GM12874 (cell line): ENCODE results near the gene ENO4.

Source experiments
- CTCF ChIP-seq: IDR thresholded peaks from 2 replicates; pipeline ENCODE4 v1.5.1; 2011; ENCODE audit warnings: low read depth, mild to moderate bottlenecking, control low read depth, low read length, moderate library complexity; ENCODE audit not compliant: insufficient read depth

Gene ENO4

DNA sequence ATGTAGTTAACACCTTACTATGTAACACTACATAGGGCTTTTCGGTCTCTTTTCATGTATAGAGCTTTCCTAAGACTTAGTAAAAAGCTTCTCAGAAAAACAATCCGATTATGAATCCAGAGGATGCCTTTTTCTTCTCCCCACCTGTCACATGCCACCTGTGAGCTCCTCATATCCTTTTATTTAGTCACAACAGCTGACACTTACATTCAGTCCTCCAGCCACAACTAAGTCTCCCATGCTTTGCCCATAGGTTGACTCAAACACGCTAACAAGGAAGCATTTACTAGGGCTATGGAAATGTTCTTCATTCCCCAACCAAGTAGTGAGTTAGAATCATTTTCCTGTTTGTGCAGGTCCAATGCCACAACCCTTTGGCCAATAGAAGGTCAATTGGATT, 7.9 kb downstream of the ENO4 start:
- no peak for TF ChIP-seq CTCF

DNA sequence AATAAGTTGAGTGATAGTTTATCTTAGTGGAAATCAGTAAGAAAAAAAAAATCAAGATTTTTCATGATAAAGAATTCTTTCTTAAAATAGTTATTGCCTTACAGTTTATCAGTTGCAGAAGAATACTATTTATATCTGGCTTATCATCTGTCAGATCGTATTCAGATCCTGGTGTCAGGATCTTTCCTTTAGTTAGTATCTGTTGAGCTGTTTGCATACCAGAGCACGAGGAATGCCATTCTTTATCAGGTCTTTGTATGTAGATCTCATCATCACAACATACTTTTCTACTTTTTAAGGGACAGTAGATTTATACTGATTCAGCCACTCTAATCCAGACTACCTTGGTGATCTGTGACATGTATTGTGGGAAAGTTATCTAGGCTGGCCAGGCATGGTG, 12.5 kb downstream of the ENO4 start:
- TF ChIP-seq CTCF, result no peak

DNA sequence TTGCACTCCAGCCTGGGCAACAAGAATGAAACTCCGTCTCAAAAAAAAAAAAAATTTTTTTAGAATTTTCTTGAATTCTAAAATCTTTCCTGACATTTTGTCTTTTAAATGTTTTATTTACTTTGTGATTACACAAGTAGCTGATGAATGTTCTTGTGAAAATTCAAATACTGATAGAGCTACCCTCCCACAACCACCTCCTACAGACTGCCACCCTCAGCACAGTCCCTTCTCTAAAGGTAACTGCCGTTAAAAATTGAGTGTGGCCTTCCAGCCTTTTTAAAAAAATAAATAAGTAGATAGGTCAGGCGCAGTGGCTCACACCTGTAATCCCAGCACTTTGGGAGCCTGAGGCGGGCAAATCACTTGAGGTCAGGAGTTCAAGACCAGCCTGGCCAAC, 15.1 kb downstream of the ENO4 start:
- no peak for TF ChIP-seq CTCF

DNA sequence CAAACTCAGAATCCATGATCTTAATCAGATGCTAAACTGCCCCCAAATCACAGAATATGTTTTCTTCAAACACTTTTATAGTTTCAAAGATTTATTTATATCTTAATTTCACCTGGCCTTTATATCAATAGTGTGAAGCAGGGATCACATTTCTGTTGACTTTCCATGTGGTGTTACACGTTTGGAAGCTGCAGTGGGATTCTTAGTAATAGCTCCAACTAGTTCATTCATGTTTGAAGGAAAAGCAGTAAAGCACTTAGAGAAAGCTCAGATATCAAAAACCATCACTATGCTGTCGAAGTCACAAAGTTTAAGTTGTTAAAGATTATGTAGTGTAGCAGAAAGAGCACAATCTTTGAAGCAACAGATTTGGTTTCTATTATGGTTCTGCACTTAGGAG, 16.8 kb downstream of the ENO4 start:
- no peak for TF ChIP-seq CTCF

- TF ChIP-seq CTCF, result no peak
Observed at GRCh38 chr10:116866987-116867595, 17.8 kb downstream of the ENO4 start.

- TF ChIP-seq CTCF, result no peak
Observed at GRCh38 chr10:116868198-116868676, 18.9 kb downstream of the ENO4 start.

DNA sequence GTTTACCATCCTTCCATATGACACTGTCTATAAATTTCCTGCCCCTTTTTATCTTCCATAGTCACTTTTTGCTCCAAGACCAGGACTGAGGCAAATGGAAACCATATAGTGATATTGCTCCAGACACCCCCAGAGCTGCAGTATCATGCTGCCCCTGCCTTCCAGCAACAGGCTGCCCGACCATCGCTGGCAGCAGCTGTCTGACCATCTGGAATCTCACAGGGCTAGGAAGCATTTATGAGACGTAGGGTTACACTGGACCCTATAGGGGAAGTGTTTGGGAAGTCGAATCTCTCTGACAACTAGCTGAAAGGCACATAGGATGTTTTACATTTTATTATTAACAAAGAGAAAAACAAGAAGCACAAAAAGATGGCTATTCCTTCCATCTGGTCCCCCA, 19.4 kb downstream of the ENO4 start:
- no peak for TF ChIP-seq CTCF
